HUDEP-2 (cell line): Measurements from ENCODE around the gene SCAF1.
A peak's percentile ranks its signal among the peaks of the same experiment; 100 is the strongest.

Source experiments
- DNase-seq, 76 experiments: peaks; one replicate each; lab custom pipeline; 2025; ENCODE audit not compliant: unreplicated experiment in 76 of 76; lab: John Stamatoyannopoulos, UW

The SCAF1 gene, protein sequence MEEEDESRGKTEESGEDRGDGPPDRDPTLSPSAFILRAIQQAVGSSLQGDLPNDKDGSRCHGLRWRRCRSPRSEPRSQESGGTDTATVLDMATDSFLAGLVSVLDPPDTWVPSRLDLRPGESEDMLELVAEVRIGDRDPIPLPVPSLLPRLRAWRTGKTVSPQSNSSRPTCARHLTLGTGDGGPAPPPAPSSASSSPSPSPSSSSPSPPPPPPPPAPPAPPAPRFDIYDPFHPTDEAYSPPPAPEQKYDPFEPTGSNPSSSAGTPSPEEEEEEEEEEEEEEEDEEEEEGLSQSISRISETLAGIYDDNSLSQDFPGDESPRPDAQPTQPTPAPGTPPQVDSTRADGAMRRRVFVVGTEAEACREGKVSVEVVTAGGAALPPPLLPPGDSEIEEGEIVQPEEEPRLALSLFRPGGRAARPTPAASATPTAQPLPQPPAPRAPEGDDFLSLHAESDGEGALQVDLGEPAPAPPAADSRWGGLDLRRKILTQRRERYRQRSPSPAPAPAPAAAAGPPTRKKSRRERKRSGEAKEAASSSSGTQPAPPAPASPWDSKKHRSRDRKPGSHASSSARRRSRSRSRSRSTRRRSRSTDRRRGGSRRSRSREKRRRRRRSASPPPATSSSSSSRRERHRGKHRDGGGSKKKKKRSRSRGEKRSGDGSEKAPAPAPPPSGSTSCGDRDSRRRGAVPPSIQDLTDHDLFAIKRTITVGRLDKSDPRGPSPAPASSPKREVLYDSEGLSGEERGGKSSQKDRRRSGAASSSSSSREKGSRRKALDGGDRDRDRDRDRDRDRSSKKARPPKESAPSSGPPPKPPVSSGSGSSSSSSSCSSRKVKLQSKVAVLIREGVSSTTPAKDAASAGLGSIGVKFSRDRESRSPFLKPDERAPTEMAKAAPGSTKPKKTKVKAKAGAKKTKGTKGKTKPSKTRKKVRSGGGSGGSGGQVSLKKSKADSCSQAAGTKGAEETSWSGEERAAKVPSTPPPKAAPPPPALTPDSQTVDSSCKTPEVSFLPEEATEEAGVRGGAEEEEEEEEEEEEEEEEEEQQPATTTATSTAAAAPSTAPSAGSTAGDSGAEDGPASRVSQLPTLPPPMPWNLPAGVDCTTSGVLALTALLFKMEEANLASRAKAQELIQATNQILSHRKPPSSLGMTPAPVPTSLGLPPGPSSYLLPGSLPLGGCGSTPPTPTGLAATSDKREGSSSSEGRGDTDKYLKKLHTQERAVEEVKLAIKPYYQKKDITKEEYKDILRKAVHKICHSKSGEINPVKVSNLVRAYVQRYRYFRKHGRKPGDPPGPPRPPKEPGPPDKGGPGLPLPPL

DNA sequence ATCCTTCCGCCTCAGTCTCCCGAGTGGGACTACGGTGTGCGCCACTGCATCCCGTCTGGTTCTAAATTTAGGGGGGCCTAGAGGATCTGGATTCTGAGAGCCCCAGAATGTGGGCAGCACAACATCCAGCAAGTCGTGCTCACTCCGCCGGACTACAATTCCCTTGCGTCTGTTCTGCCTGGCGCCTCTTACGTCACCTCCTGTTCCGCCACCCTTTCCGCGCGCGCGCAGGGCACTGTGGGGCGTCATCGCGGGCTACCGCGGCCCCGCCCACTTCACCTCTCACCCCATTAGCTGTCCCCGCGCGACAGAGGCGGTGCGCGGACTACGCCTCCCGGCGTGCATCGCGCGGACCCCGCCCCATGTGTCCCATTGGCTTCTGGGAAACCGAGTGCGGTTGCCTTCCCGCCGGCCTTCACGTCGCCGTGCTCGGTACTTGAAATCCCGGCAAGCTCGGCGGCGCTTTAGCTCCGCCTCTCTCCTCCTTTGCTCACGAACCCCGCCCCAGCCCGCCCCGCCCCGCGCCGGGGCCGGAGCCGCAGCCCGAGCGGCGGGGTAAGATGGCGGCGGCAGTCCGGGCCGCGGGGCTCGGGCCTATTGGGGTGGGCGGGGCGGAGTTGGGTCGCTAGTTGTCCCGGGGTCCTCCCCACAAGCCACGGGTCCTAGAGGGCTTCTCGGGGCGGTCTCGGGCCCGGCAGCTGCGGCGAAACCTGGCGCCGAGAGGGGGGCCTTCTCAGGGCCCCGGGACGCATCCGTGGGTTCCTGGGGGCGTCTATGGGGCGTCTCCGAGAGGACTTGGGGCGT, at the start of gene SCAF1:
Gene SCAF1 (plus strand): TSS at position 522 of the 804 bp plus-strand sequence. CDS start 2,818 bp downstream, outside the sequence.
- peak; percentile 84 to 100 (median 100) for DNase-seq

DNA sequence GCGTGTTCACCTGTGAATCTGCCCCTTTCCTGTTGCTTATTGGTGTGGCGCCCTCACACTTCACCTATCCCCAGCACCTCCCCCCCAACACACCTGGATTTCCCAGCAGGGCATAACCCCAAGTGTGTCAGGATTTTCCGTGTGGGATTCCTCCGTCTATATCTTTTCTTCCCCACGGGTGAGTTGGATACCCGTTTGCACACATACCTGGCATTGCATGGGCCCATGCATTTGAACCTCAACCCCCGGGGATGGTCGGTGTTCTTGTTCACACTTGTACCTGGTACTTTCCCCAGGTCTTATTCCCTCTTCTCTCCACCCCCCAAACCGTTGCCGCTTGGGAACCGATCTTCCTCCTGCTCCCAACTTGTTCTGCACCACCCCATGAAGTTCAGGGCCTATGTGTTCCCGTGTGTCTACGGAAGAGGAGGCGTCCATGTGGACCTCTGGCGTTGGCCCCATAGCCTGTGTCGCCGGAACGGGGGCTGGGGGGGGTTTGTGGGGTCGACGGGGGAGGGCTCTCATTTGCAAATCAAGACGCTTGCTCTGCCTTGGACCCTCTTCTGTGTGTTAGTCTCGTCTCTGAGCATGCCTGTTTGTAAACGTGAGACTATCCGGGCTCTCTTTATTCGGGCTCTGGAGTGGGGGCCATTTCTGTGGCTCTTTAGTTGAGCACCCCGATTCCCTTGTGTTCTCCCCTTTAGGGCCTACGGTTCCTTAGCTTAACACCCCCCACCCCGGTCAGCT, 49.4 kb upstream of the SCAF1 start:
- DNase-seq = peak in 23 of 76 experiments; percentile 10 to 63 (median 35)

DNA sequence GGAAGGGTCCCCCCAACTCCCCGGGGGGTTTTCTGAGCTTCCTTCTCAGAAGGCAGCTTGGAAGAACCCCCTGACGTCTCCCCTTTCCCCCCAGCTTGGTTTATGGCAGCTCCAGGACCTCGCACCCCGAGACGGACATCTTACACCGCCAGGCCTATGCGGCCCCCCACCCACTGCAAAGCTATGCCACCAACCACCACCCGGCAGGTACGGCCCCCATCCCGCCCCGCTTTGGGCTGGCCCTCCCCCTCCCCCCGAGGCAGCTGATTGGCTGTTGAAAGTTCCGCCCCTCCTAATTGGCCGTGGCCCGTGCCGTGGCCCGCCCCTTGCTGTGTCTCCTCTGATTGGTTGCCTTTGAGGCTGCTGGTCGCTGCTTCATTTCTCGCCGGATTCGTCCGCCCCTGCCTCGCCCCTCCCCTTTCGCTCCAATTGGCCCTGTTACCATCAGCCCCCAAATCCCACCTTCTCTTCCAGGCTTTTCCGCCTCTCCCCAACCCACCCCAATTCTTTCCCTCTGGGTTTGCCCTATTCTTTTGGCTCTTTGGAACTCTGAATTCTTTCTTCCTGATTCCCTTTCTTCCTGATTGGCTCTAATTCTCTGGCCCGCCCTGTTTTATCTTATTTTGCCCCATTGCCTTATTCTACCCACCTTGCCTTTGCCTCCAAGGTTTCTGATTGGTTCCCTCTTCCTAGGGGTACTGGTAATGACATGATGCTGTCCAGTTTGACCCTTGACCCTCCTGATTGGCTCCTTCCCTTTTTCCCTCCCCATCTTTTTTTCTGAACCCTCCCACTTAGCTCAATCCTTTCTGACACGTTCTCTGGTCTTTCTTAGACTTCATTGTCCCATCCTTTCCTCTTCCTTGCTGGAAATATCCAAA, 48.5 kb upstream of the SCAF1 start:
- DNase-seq = peak in 73 of 76 experiments; percentile 68 to 98 (median 94)

DNA sequence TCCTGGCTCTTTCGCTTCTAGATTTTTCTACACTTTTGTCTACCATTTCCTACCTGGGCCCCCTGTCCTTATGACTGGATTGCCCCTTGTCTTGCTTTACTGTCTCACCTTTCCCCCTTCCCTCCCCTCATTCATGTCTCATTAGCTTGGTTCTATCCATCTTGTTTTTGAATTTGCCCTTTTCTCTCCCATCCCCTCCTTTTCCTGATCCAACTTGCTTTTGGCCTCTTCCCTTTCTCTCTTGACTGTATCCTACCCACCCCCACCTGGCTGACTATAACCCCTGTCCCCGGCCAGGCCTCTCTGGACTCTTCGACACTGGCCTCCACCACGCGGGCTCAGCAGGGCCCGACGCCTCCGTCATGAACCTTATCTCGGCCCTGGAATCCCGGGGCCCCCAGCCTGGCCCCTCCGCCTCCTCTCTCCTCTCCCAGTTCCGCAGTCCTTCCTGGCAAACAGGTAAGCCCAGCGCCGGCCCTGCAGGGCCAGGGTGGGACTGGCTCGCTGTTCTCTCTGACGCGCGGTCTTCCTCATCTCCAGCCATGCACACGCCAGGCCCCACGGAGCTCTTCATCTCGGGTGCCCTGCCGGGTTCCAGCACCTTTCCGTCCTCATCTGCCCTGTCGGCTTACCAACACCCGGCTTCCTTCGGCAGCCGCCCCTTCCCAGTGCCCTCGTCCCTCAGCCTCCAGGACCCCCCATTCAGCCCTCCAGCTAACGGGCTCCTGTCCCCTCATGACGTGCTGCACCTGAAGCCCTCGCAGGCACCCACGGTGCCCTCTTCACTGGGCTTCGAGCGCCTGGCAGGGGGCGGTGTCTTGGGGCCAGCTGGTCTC, 47.6 kb upstream of the SCAF1 start:
- no peak for DNase-seq

DNA sequence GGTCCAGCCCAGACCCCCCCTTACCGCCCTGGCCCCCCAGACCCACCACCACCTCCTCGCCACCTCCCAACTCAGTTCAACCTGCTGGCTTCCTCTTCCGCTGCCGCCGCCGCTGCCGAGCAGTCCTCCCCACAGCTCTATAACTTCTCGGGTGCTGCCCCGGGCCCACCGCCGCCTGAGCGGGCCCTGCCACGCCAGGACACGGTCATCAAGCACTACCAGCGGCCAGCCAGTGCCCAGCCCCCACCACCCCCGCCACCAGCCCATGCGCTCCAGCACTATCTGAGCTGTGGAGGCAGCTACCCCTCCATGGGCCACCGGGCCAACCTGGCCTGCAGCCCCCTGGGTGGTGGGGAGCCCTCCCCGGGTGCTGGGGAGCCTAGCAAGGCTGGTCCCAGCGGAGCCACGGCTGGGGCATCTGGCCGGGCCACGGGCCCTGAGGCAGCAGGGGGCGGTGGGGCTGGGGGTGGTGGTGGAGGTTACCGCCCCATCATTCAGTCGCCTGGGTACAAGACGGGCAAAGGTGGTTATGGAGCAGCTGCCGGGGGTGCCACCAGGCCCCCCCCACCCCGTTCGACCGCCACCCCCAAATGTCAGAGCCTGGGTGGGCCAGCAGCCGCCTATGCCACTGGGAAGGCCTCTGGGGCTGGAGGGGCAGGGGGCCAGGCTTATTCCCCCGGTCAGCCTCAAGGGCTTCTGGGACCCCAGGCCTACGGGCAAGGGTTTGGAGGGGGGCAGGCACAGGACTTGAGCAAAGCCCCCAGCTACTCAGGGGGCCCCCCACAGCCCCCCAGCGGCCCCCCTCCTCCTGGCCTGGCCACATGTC, 46.8 kb upstream of the SCAF1 start:
- no peak for DNase-seq

DNA sequence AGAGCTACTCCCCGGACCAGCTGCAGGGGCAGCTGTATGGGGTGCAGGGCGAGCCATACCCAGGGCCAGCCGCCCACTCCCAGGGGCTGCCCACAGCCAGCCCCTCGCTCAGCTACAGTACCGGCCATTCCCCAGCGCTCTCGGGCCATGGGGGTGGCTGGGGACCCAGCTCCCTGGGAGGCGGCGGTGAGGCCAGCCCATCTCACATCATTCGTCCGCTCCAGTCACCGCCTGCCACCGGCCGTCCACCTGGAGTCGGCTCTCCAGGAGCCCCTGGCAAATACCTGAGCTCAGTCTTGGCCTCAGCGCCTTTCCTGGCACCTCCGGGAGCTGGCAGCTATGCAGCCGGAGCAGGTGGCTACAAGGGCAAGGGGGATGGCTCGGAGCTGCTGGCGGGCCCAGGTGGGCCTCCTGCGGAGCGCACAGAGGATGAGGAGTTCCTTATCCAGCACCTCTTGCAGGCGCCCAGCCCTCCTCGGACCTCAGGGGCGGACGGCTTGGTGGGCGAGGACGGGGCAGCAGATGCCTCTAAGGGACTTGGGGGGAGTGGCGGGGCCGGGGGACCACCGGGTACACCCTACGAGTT, 46.1 kb upstream of the SCAF1 start:
- no peak for DNase-seq

DNA sequence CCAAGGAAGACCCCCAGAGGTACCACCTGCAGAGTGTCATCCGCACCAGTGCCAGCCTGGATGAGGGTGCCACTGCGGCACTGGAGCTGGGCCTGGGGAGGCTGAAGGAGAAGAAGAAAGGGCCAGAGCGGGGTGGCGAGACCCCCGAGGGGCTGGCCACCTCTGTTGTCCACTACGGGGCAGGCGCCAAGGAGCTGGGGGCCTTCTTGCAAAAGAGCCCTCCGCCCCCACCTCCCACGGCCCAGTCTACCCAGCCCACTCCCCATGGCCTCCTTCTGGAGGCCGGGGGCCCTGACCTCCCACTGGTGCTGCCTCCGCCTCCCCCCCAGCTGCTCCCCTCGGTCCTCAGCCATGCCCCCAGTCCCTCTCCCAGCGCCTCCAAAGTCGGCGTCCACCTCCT, 45.6 kb upstream of the SCAF1 start:
- DNase-seq = no peak

DNA sequence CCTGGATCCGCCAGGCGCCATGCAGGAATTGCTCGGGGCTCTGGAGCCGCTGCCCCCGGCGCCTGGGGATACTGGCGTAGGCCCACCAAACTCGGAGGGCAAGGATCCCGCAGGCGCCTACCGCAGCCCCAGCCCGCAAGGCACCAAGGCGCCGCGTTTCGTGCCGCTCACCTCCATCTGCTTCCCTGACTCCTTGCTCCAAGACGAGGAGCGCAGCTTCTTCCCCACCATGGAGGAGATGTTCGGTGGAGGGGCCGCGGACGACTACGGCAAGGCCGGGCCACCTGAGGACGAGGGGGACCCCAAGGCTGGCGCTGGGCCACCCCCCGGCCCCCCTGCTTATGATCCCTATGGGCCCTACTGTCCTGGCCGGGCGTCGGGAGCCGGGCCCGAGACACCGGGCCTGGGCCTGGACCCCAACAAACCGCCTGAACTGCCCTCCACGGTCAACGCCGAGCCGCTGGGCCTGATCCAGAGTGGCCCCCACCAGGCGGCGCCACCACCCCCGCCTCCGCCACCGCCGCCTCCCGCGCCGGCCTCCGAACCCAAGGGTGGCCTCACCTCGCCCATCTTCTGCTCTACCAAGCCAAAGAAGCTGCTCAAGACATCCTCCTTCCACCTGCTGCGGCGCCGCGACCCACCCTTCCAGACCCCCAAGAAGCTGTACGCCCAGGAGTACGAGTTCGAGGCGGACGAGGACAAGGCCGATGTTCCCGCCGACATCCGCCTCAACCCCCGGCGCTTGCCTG, 44.9 kb upstream of the SCAF1 start:
- DNase-seq = no peak

DNA sequence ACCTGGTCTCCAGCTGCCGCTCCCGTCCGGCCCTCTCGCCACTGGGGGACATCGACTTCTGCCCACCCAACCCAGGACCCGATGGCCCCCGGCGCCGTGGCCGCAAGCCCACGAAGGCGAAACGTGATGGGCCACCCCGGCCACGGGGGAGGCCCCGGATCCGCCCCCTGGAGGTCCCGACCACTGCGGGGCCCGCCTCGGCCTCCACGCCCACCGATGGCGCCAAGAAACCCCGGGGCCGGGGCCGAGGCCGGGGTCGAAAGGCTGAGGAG, 44.4 kb upstream of the SCAF1 start:
- no peak for DNase-seq

DNA sequence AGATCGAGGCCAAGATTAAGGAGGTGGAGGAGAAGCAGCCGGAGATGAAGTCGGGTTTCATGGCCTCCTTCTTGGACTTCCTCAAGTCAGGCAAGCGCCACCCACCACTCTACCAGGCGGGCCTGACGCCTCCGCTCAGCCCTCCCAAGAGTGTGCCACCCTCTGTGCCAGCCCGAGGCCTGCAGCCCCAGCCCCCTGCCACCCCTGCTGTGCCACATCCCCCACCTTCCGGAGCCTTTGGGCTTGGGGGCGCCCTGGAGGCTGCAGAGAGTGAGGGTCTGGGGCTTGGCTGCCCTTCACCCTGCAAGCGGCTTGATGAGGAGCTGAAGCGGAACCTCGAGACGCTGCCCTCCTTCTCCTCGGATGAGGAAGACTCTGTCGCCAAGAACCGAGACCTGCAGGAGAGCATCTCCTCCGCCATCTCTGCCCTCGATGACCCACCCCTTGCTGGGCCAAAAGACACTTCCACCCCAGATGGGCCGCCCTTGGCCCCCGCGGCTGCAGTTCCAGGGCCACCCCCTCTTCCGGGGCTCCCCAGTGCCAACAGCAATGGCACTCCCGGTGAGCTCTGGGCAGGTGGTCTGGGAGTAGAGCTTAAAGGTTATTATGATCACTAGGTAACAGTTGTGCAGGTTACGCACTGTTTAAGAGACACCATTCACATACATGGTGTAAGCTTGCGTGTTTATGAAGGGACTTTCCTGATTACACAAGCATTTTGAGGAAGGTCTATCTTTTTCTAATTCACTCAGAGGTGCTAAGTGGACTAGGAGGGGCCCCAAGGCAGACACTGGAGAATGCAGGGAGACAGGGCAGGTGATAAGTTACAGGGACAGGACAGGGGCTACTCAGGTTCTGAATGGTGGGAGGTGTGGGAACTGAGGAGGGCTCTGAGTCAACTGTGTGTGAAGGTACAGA, 42.4 kb upstream of the SCAF1 start:
- no peak for DNase-seq

DNA sequence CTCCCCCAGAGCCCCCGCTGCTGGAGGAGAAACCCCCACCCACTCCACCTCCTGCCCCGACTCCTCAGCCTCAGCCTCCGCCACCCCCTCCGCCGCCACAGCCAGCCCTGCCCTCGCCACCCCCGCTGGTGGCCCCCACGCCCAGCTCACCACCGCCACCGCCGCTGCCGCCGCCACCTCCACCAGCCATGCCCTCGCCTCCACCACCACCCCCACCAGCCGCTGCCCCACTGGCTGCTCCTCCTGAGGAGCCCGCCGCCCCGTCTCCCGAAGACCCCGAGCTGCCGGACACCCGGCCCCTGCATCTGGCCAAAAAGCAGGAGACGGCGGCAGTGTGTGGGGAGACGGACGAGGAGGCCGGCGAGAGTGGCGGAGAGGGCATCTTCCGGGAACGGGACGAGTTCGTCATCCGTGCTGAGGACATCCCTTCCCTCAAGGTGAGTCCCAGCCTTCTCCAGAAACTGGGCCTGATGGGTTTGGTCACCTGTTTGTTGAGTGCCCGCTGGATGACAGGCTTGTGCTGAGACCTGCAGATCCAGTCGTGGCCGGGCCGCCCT, 40.4 kb upstream of the SCAF1 start:
- no peak for DNase-seq

DNA sequence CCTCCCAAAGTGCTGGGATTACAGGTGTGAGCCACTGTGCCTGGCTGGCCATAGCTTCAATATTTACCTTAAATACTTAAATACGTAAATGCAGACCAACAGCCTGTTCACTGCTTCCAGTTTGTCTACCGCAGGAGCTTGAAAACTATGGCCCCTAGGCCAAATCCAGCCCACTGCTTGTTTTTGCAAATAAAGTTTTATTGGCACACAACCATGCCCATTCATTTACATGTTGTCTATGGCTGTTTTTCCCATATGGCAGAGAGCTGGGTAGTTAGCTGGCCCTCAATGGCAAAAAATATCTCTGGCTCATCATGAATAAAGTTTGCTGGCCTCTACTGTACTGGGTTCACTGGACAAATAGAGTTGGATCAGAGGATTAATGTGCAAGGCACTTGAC, 39.2 kb upstream of the SCAF1 start:
- no peak for DNase-seq

DNA sequence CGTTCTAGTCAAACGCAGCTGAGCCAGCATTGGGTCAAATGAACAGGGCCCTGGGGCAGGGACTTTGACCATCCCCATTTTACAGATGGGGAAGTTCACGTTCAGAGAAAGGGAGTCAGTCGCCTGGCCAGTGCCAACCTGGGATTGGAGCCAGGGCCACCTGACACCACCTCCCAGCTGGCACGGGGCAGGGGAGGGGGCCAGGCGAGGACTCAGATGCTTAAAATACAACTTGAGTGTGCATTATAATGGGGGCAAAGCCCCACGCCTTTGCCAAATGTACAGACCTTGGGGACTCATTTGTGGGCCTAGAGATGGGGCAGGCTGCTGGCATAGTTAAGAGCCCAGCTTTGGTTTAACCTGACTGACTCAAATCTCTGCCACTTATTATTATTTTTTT, 36.4 kb upstream of the SCAF1 start:
- DNase-seq = no peak

DNA sequence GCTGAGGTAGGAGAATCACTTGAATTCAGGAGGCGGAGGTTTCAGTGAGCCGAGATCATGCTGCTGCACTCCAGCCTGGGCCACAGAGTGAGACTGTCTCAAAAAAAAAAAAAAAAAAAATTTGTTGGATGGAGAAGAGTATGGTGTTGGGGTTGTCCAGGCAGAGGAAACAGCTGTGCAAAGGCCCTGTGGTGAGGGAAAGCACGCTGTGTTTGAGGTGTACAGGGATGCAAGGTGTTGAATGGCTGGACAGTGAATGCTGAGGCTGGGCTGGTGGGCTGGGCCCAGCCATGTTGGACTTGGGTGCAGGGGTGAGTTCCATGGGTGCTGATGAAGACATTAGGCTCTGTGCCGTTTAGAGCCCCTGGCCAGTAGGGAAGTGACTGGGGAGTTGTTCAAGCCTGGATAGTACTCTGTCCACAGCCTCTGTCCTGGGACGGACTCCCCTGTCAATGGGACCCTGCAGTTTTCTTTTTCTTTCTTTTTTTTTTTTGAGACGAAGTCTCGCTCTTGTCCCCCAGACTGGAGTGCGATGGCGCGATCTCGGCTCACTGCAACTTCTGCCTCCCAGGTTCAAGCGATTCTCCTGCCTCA, 32.4 kb upstream of the SCAF1 start:
- no peak for DNase-seq
